ENCODE measurements around the gene IQSEC3. TPM values are rescaled to one million over a fixed set of nuclear protein-coding genes. Genes with fewer than 3 reads are reported as not detected.

Gene IQSEC3
- total and polyA plus RNA-seq, 2 donors: 0.99 to 4.4 TPM

- Histone ChIP-seq H3K27me3 (ENCODE audit: control insufficient read depth in 2 of 2, insufficient read depth in 1 of 2, low read length in 1 of 2) (no peaks in the 10 kb centered on the region), H3K36me3 (ENCODE audit: control insufficient read depth in 2 of 2, insufficient read depth in 2 of 2, low read length in 1 of 2) (no peaks in the 10 kb centered on the region), H3K4me1 (ENCODE audit: control insufficient read depth in 2 of 2, insufficient read depth in 2 of 2, low read length in 2 of 2) (peaks cover 0 to 10% of the 10 kb centered on the region in 2 donors), H3K4me3 (ENCODE audit: low read length in 2 of 2) (no peak overlapping the region), H3K9me3 (ENCODE audit: control insufficient read depth in 2 of 2, insufficient read depth in 1 of 2, low read length in 1 of 2) (no peaks in the 10 kb centered on the region), H3K27ac (ENCODE audit: low read depth in 1 of 2, low read length in 1 of 2) (no peak overlapping the region)
- 92% methylated on average over 9 of the region's 9 CpGs for WGBS
- no peak for DNase-seq (ENCODE audit: low read depth in 6 of 9, low spot score in 9 of 9)
These were observed 94.3 kb downstream of the IQSEC3 start for GRCh38 chr12:160858-161257.

- no peak overlapping the region for H3K4me3 ChIP-seq (ENCODE audit: low read length in 2 of 2)
- no peaks in the 10 kb centered on the region for H3K36me3 ChIP-seq (ENCODE audit: control insufficient read depth in 2 of 2, insufficient read depth in 2 of 2, low read length in 1 of 2)
- no peaks in the 10 kb centered on the region for H3K9me3 ChIP-seq (ENCODE audit: control insufficient read depth in 2 of 2, insufficient read depth in 1 of 2, low read length in 1 of 2)
- no peak for DNase-seq (ENCODE audit: low read depth in 6 of 9, low spot score in 9 of 9)
- 96% methylated on average over 8 of the region's 8 CpGs for WGBS
- no peak overlapping the region for H3K27ac ChIP-seq (ENCODE audit: low read depth in 1 of 2, low read length in 1 of 2)
- peaks cover 0 to 19% of the 10 kb centered on the region in 2 donors for H3K4me1 ChIP-seq (ENCODE audit: control insufficient read depth in 2 of 2, insufficient read depth in 2 of 2, low read length in 2 of 2)
- no peaks in the 10 kb centered on the region for H3K27me3 ChIP-seq (ENCODE audit: control insufficient read depth in 2 of 2, insufficient read depth in 1 of 2, low read length in 1 of 2)
These were observed 95.3 kb downstream of the IQSEC3 start for GRCh38 chr12:161823-162222.

- no peaks in the 10 kb centered on the region for H3K27me3 ChIP-seq (ENCODE audit: control insufficient read depth in 2 of 2, insufficient read depth in 1 of 2, low read length in 1 of 2)
- WGBS: 83% methylated on average over 18 of the region's 18 CpGs
- H3K4me3 ChIP-seq (ENCODE audit: low read length in 2 of 2): no peak overlapping the region
- H3K9me3 ChIP-seq (ENCODE audit: control insufficient read depth in 2 of 2, insufficient read depth in 1 of 2, low read length in 1 of 2): no peaks in the 10 kb centered on the region
- peaks cover 0 to 26% of the 10 kb centered on the region in 2 donors for H3K4me1 ChIP-seq (ENCODE audit: control insufficient read depth in 2 of 2, insufficient read depth in 2 of 2, low read length in 2 of 2)
- peak in 4 of 9 donors; percentile 18 to 57 (median 37) for DNase-seq (ENCODE audit: low read depth in 6 of 9, low spot score in 9 of 9)
- no peak overlapping the region for H3K27ac ChIP-seq (ENCODE audit: low read depth in 1 of 2, low read length in 1 of 2)
- H3K36me3 ChIP-seq (ENCODE audit: control insufficient read depth in 2 of 2, insufficient read depth in 2 of 2, low read length in 1 of 2): no peaks in the 10 kb centered on the region
These were observed 96.1 kb downstream of the IQSEC3 start for GRCh38 chr12:162467-163307.

- peaks cover 0 to 34% of the 10 kb centered on the region in 2 donors for H3K4me1 ChIP-seq (ENCODE audit: control insufficient read depth in 2 of 2, insufficient read depth in 2 of 2, low read length in 2 of 2)
- H3K27ac ChIP-seq (ENCODE audit: low read depth in 1 of 2, low read length in 1 of 2): no peak overlapping the region
- no peaks in the 10 kb centered on the region for H3K27me3 ChIP-seq (ENCODE audit: control insufficient read depth in 2 of 2, insufficient read depth in 1 of 2, low read length in 1 of 2)
- no peak overlapping the region for H3K4me3 ChIP-seq (ENCODE audit: low read length in 2 of 2)
- WGBS: 95% methylated on average over 26 of the region's 26 CpGs
- no peak for DNase-seq (ENCODE audit: low read depth in 6 of 9, low spot score in 9 of 9)
- no peaks in the 10 kb centered on the region for H3K36me3 ChIP-seq (ENCODE audit: control insufficient read depth in 2 of 2, insufficient read depth in 2 of 2, low read length in 1 of 2)
- H3K9me3 ChIP-seq (ENCODE audit: control insufficient read depth in 2 of 2, insufficient read depth in 1 of 2, low read length in 1 of 2): no peaks in the 10 kb centered on the region
These were observed 96.9 kb downstream of the IQSEC3 start for GRCh38 chr12:163406-163986.

GRCh38 chr12:164207-164606 is 97.6 kb downstream of the IQSEC3 start:
- Histone ChIP-seq H3K36me3 (ENCODE audit: control insufficient read depth in 2 of 2, insufficient read depth in 2 of 2, low read length in 1 of 2) (no peaks in the 10 kb centered on the region), H3K27me3 (ENCODE audit: control insufficient read depth in 2 of 2, insufficient read depth in 1 of 2, low read length in 1 of 2) (no peaks in the 10 kb centered on the region), H3K9me3 (ENCODE audit: control insufficient read depth in 2 of 2, insufficient read depth in 1 of 2, low read length in 1 of 2) (no peaks in the 10 kb centered on the region), H3K27ac (ENCODE audit: low read depth in 1 of 2, low read length in 1 of 2) (no peak overlapping the region), H3K4me3 (ENCODE audit: low read length in 2 of 2) (no peak overlapping the region), H3K4me1 (ENCODE audit: control insufficient read depth in 2 of 2, insufficient read depth in 2 of 2, low read length in 2 of 2) (peaks cover 0 to 41% of the 10 kb centered on the region in 2 donors)
- 88% methylated on average over 7 of the region's 7 CpGs for WGBS
- DNase-seq (ENCODE audit: low read depth in 6 of 9, low spot score in 9 of 9): no peak

- 96% methylated on average over 15 of the region's 15 CpGs for whole genome bisulfite sequencing
- DNase-seq (ENCODE audit: low read depth in 6 of 9, low spot score in 9 of 9): no peak
- Histone ChIP-seq H3K4me1 (ENCODE audit: control insufficient read depth in 2 of 2, insufficient read depth in 2 of 2, low read length in 2 of 2) (peaks cover 0 to 46% of the 10 kb centered on the region in 2 donors), H3K36me3 (ENCODE audit: control insufficient read depth in 2 of 2, insufficient read depth in 2 of 2, low read length in 1 of 2) (no peaks in the 10 kb centered on the region), H3K9me3 (ENCODE audit: control insufficient read depth in 2 of 2, insufficient read depth in 1 of 2, low read length in 1 of 2) (no peaks in the 10 kb centered on the region), H3K27me3 (ENCODE audit: control insufficient read depth in 2 of 2, insufficient read depth in 1 of 2, low read length in 1 of 2) (no peaks in the 10 kb centered on the region), H3K4me3 (ENCODE audit: low read length in 2 of 2) (no peak overlapping the region), H3K27ac (ENCODE audit: low read depth in 1 of 2, low read length in 1 of 2) (no peak overlapping the region)
These were observed 99.3 kb downstream of the IQSEC3 start for GRCh38 chr12:165862-166368.

- no peak for DNase-seq (ENCODE audit: low read depth in 6 of 9, low spot score in 9 of 9)
- Histone ChIP-seq H3K4me3 (ENCODE audit: low read length in 2 of 2) (no peak overlapping the region), H3K4me1 (ENCODE audit: control insufficient read depth in 2 of 2, insufficient read depth in 2 of 2, low read length in 2 of 2) (peaks cover 0 to 46% of the 10 kb centered on the region in 2 donors), H3K9me3 (ENCODE audit: control insufficient read depth in 2 of 2, insufficient read depth in 1 of 2, low read length in 1 of 2) (no peaks in the 10 kb centered on the region), H3K27me3 (ENCODE audit: control insufficient read depth in 2 of 2, insufficient read depth in 1 of 2, low read length in 1 of 2) (no peaks in the 10 kb centered on the region), H3K27ac (ENCODE audit: low read depth in 1 of 2, low read length in 1 of 2) (peak overlapping the region in 1 of 2 donors; percentile 69), H3K36me3 (ENCODE audit: control insufficient read depth in 2 of 2, insufficient read depth in 2 of 2, low read length in 1 of 2) (no peaks in the 10 kb centered on the region)
- WGBS: 90% methylated on average over 11 of the region's 11 CpGs
These were observed 100.0 kb downstream of the IQSEC3 start for GRCh38 chr12:166425-167075.

- Histone ChIP-seq H3K27ac (ENCODE audit: low read depth in 1 of 2, low read length in 1 of 2) (no peak overlapping the region), H3K4me1 (ENCODE audit: control insufficient read depth in 2 of 2, insufficient read depth in 2 of 2, low read length in 2 of 2) (peaks cover 0 to 50% of the 10 kb centered on the region in 2 donors), H3K4me3 (ENCODE audit: low read length in 2 of 2) (no peak overlapping the region), H3K36me3 (ENCODE audit: control insufficient read depth in 2 of 2, insufficient read depth in 2 of 2, low read length in 1 of 2) (no peaks in the 10 kb centered on the region), H3K27me3 (ENCODE audit: control insufficient read depth in 2 of 2, insufficient read depth in 1 of 2, low read length in 1 of 2) (no peaks in the 10 kb centered on the region), H3K9me3 (ENCODE audit: control insufficient read depth in 2 of 2, insufficient read depth in 1 of 2, low read length in 1 of 2) (no peaks in the 10 kb centered on the region)
- WGBS: 93% methylated on average over 12 of the region's 12 CpGs
- no peak for DNase-seq (ENCODE audit: low read depth in 6 of 9, low spot score in 9 of 9)
These were observed 101.5 kb downstream of the IQSEC3 start for GRCh38 chr12:167959-168600.
